GF-D8 (cell line): ENCODE measurements around the gene NFIL3.

Experiments used
- DNase-seq: peaks from one replicate; lab custom pipeline; 2025; lab: John Stamatoyannopoulos, UW

The NFIL3 gene

GRCh38 chr9:91360551-91361290 is 62.9 kb downstream of the NFIL3 start:
- no peak for DNase-seq

GRCh38 chr9:91359734-91360470 is 63.7 kb downstream of the NFIL3 start:
- no peak for DNase-seq

GRCh38 chr9:91359083-91359482 is 64.5 kb downstream of the NFIL3 start:
- DNase-seq = no peak
